Measurements from ENCODE around the gene PDE2A.

PDE2A gene

DNA sequence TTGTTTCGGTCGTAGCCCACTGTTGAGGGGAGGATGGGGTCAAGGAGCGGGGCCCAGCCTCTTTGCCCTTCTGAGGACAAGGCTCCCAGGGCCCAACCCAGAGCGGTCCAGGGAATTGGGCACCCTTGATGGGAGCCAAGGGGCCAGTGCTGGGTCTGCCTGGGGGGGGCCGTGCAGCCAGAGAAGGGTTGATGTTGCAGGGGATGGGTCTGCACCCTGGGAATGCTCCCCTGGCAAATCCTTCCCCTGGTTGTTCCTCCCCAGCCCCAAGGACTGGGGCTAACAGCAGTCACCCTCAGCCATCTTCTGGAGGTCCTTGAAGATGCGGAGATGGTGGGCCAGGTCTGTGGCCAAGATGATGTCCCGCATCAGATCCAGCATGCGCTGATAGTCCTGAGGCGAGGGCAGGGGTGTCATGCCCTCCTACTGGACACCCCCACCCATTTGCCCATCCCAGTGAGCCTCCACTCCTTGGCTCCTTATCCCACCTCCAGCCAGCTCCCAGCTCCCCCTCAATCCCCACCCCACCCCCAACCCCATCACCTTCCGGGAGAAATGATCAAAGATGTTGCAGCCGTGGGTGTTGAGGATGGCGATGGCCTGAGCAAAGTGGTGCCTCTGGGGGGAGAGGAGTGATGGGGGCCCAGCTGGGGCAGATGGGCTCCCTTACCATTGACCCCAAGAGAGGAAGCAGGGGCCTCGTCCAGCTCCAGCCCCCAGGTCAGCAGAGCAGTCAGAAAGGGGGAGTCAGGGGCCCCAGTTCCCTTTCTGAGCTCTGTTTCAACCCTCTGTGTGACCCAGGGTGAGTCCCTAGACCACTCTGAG is 95.0 kb downstream of the PDE2A start:
- peaks cover 3% of the 10 kb centered on the region for H3K79me1 ChIP-seq (ENCODE audit: low read length)
- no peak overlapping the region for H2BK5ac ChIP-seq (ENCODE audit: low read depth, low read length, poor library complexity)
- no peak overlapping the region for H3K18ac ChIP-seq (ENCODE audit: low read length)
- H3K36me3 ChIP-seq (ENCODE audit: control insufficient read depth in 1 of 2, insufficient read depth in 2 of 2, low read length in 2 of 2) = no peaks in the 10 kb centered on the region
- H2AK5ac ChIP-seq (ENCODE audit: low read length) = no peak overlapping the region
- H3K4me3 ChIP-seq (ENCODE audit: low read depth, low read length) = no peak overlapping the region
- WGBS (ENCODE audit: extremely low coverage, insufficient coverage, insufficient read length) = no CpG with 5 or more reads among the region's 13 CpGs
- no peak overlapping the region for H4K91ac ChIP-seq (ENCODE audit: low read depth, low read length)
- no peak overlapping the region for H4K12ac ChIP-seq (ENCODE audit: low read depth, low read length)
- peaks cover 7 to 10% of the 10 kb centered on the region in 2 experiments for H3K4me1 ChIP-seq (ENCODE audit: control insufficient read depth in 1 of 2, insufficient read depth in 2 of 2, low read length in 2 of 2)
- no peak overlapping the region for H3K14ac ChIP-seq (ENCODE audit: low read length)
- no peak overlapping the region for H2BK12ac ChIP-seq (ENCODE audit: low read length)
- no peak overlapping the region for H2BK120ac ChIP-seq (ENCODE audit: insufficient read depth, low read length, poor library complexity)
- H2AFZ ChIP-seq (ENCODE audit: insufficient read depth, low read length, poor library complexity) = no peak overlapping the region
- no peaks in the 10 kb centered on the region for H3K79me2 ChIP-seq (ENCODE audit: control insufficient read depth, insufficient read depth, low read length, poor library complexity)
- peaks cover 9% of the 10 kb centered on the region for H3K27me3 ChIP-seq (ENCODE audit: insufficient read depth, low read length)
- no peak overlapping the region for H3K23ac ChIP-seq (ENCODE audit: low read length)
- H3K9ac ChIP-seq (ENCODE audit: low read length) = no peak overlapping the region
- no peak overlapping the region for H4K8ac ChIP-seq (ENCODE audit: low read depth, low read length)
- no peak overlapping the region for H3K4me2 ChIP-seq (ENCODE audit: low read length)
- no peak overlapping the region for H3K4ac ChIP-seq (ENCODE audit: low read depth, low read length)
- no peak for DNase-seq
- H3K9me3 ChIP-seq (ENCODE audit: insufficient read depth, low read depth, low read length) = peaks cover 8% of the 10 kb centered on the region
- no peak overlapping the region for H3K27ac ChIP-seq (ENCODE audit: low read depth, low read length)

DNA sequence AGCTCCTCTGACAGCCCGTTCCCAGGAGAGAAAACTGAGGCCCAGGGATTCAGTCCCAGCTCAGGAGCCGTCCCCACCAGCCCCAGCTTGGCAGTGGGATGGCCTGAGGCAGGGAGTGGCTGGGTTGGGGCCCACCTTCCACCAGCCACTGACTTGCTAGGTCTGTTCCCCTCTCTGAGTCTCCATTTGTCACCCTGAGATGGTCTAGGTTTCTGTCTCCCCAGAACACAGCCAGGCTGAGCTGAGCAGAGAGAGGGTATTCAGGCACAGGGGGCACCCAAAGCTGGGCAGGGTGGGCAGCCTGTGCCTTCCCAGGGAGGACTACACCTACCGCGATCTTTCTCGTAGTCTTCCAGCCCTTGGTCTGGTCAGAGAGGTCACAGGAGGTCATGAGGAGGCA is 95.7 kb downstream of the PDE2A start:
- Histone ChIP-seq H2BK12ac (ENCODE audit: low read length) (no peak overlapping the region), H3K27me3 (ENCODE audit: insufficient read depth, low read length) (peaks cover 2% of the 10 kb centered on the region), H3K23ac (ENCODE audit: low read length) (no peak overlapping the region), H3K18ac (ENCODE audit: low read length) (no peak overlapping the region), H3K4me2 (ENCODE audit: low read length) (no peak overlapping the region), H3K4me1 (ENCODE audit: control insufficient read depth in 1 of 2, insufficient read depth in 2 of 2, low read length in 2 of 2) (peaks cover 11 to 16% of the 10 kb centered on the region in 2 experiments), H3K36me3 (ENCODE audit: control insufficient read depth in 1 of 2, insufficient read depth in 2 of 2, low read length in 2 of 2) (no peaks in the 10 kb centered on the region), H3K9ac (ENCODE audit: low read length) (no peak overlapping the region), H2BK120ac (ENCODE audit: insufficient read depth, low read length, poor library complexity) (no peak overlapping the region), H4K91ac (ENCODE audit: low read depth, low read length) (no peak overlapping the region), H2BK5ac (ENCODE audit: low read depth, low read length, poor library complexity) (no peak overlapping the region), H4K8ac (ENCODE audit: low read depth, low read length) (no peak overlapping the region), H3K4me3 (ENCODE audit: low read depth, low read length) (no peak overlapping the region), H2AK5ac (ENCODE audit: low read length) (no peak overlapping the region), H4K12ac (ENCODE audit: low read depth, low read length) (no peak overlapping the region), H3K27ac (ENCODE audit: low read depth, low read length) (no peak overlapping the region), H3K9me3 (ENCODE audit: insufficient read depth, low read depth, low read length) (peaks cover 6% of the 10 kb centered on the region), H3K79me2 (ENCODE audit: control insufficient read depth, insufficient read depth, low read length, poor library complexity) (no peaks in the 10 kb centered on the region), H2AFZ (ENCODE audit: insufficient read depth, low read length, poor library complexity) (no peak overlapping the region), H3K79me1 (ENCODE audit: low read length) (peaks cover 3% of the 10 kb centered on the region), H3K14ac (ENCODE audit: low read length) (no peak overlapping the region), H3K4ac (ENCODE audit: low read depth, low read length) (no peak overlapping the region)
- no peak for DNase-seq
- WGBS (ENCODE audit: extremely low coverage, insufficient coverage, insufficient read length) = no CpG with 5 or more reads among the region's 5 CpGs

DNA sequence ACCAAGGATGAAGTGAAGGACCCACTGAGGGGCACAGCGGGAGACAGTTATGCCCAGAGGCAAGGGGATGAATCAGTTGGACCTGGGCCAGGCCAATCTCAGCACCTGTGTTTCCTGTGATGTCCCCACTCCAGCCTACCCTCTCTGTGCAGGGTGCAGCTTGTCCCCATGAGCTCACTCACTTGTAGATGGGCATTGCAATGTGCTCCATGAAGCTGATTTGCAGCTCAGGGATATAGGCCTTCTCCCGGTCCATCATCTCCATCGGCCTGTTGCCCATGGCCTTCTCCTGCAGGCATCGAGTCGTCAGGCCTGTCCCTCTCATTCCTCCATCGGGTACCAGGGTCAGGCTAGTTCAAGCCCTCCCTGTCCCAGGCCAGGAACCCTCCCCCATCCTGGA is 96.2 kb downstream of the PDE2A start:
- H3K79me1 ChIP-seq (ENCODE audit: low read length) = peaks cover 3% of the 10 kb centered on the region
- H3K9me3 ChIP-seq (ENCODE audit: insufficient read depth, low read depth, low read length) = peaks cover 6% of the 10 kb centered on the region
- no peak overlapping the region for H4K91ac ChIP-seq (ENCODE audit: low read depth, low read length)
- no peak overlapping the region for H3K9ac ChIP-seq (ENCODE audit: low read length)
- peaks cover 13 to 17% of the 10 kb centered on the region in 2 experiments for H3K4me1 ChIP-seq (ENCODE audit: control insufficient read depth in 1 of 2, insufficient read depth in 2 of 2, low read length in 2 of 2)
- no peak overlapping the region for H3K23ac ChIP-seq (ENCODE audit: low read length)
- H4K12ac ChIP-seq (ENCODE audit: low read depth, low read length) = no peak overlapping the region
- H3K27ac ChIP-seq (ENCODE audit: low read depth, low read length) = no peak overlapping the region
- no peak overlapping the region for H2BK120ac ChIP-seq (ENCODE audit: insufficient read depth, low read length, poor library complexity)
- no peaks in the 10 kb centered on the region for H3K27me3 ChIP-seq (ENCODE audit: insufficient read depth, low read length)
- no CpG with 5 or more reads among the region's 6 CpGs for WGBS (ENCODE audit: extremely low coverage, insufficient coverage, insufficient read length)
- no peak for DNase-seq
- no peak overlapping the region for H4K8ac ChIP-seq (ENCODE audit: low read depth, low read length)
- no peak overlapping the region for H3K4ac ChIP-seq (ENCODE audit: low read depth, low read length)
- H3K4me2 ChIP-seq (ENCODE audit: low read length) = no peak overlapping the region
- no peak overlapping the region for H2BK12ac ChIP-seq (ENCODE audit: low read length)
- no peaks in the 10 kb centered on the region for H3K36me3 ChIP-seq (ENCODE audit: control insufficient read depth in 1 of 2, insufficient read depth in 2 of 2, low read length in 2 of 2)
- H2BK5ac ChIP-seq (ENCODE audit: low read depth, low read length, poor library complexity) = no peak overlapping the region
- H2AFZ ChIP-seq (ENCODE audit: insufficient read depth, low read length, poor library complexity) = no peak overlapping the region
- no peak overlapping the region for H3K18ac ChIP-seq (ENCODE audit: low read length)
- H2AK5ac ChIP-seq (ENCODE audit: low read length) = no peak overlapping the region
- H3K14ac ChIP-seq (ENCODE audit: low read length) = no peak overlapping the region
- no peak overlapping the region for H3K4me3 ChIP-seq (ENCODE audit: low read depth, low read length)
- no peaks in the 10 kb centered on the region for H3K79me2 ChIP-seq (ENCODE audit: control insufficient read depth, insufficient read depth, low read length, poor library complexity)

DNA sequence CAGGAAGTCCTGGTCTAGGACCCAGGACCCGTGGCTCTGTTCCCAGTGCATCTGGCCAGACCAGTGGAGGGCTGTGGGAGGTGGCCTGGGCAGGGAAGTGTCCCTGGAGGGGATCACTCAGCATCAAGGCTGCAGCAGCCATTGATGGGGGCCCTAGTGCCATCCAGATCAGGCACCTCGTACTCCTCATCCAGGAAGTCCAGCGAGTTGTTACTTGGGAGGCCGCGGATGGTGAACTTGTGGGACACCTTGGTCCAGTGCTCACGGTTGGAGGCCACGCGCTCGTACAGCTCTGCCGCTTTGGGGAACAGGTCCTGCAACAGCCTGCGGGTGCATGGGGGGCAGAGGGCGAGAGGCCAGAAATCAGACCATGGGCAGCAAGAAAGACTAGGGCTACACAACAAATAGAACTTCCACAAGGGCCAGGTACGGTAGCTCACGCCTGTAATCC is 96.9 kb downstream of the PDE2A start:
- H3K4me3 ChIP-seq (ENCODE audit: low read depth, low read length) = no peak overlapping the region
- H3K79me1 ChIP-seq (ENCODE audit: low read length) = peaks cover 3% of the 10 kb centered on the region
- no peaks in the 10 kb centered on the region for H3K79me2 ChIP-seq (ENCODE audit: control insufficient read depth, insufficient read depth, low read length, poor library complexity)
- H2BK120ac ChIP-seq (ENCODE audit: insufficient read depth, low read length, poor library complexity) = no peak overlapping the region
- H3K9ac ChIP-seq (ENCODE audit: low read length) = no peak overlapping the region
- DNase-seq = no peak
- H4K8ac ChIP-seq (ENCODE audit: low read depth, low read length) = no peak overlapping the region
- peaks cover 5% of the 10 kb centered on the region for H3K9me3 ChIP-seq (ENCODE audit: insufficient read depth, low read depth, low read length)
- no peak overlapping the region for H2BK12ac ChIP-seq (ENCODE audit: low read length)
- H3K4me2 ChIP-seq (ENCODE audit: low read length) = no peak overlapping the region
- no peak overlapping the region for H3K18ac ChIP-seq (ENCODE audit: low read length)
- no CpG with 5 or more reads among the region's 14 CpGs for WGBS (ENCODE audit: extremely low coverage, insufficient coverage, insufficient read length)
- no peak overlapping the region for H2AK5ac ChIP-seq (ENCODE audit: low read length)
- no peak overlapping the region for H2AFZ ChIP-seq (ENCODE audit: insufficient read depth, low read length, poor library complexity)
- H3K4me1 ChIP-seq (ENCODE audit: control insufficient read depth in 1 of 2, insufficient read depth in 2 of 2, low read length in 2 of 2) = peaks cover 13 to 17% of the 10 kb centered on the region in 2 experiments
- no peak overlapping the region for H4K12ac ChIP-seq (ENCODE audit: low read depth, low read length)
- no peaks in the 10 kb centered on the region for H3K36me3 ChIP-seq (ENCODE audit: control insufficient read depth in 1 of 2, insufficient read depth in 2 of 2, low read length in 2 of 2)
- no peak overlapping the region for H4K91ac ChIP-seq (ENCODE audit: low read depth, low read length)
- H3K27ac ChIP-seq (ENCODE audit: low read depth, low read length) = no peak overlapping the region
- H3K23ac ChIP-seq (ENCODE audit: low read length) = no peak overlapping the region
- H3K4ac ChIP-seq (ENCODE audit: low read depth, low read length) = no peak overlapping the region
- no peaks in the 10 kb centered on the region for H3K27me3 ChIP-seq (ENCODE audit: insufficient read depth, low read length)
- no peak overlapping the region for H2BK5ac ChIP-seq (ENCODE audit: low read depth, low read length, poor library complexity)
- no peak overlapping the region for H3K14ac ChIP-seq (ENCODE audit: low read length)
